Measurements from ENCODE around the gene HMG20B. TPM values are rescaled to one million over a fixed set of nuclear protein-coding genes. Genes with fewer than 3 reads are reported as not detected.

The HMG20B gene
- total RNA-seq, 1 donor from 2014 or later, result 51.0 TPM

DNA sequence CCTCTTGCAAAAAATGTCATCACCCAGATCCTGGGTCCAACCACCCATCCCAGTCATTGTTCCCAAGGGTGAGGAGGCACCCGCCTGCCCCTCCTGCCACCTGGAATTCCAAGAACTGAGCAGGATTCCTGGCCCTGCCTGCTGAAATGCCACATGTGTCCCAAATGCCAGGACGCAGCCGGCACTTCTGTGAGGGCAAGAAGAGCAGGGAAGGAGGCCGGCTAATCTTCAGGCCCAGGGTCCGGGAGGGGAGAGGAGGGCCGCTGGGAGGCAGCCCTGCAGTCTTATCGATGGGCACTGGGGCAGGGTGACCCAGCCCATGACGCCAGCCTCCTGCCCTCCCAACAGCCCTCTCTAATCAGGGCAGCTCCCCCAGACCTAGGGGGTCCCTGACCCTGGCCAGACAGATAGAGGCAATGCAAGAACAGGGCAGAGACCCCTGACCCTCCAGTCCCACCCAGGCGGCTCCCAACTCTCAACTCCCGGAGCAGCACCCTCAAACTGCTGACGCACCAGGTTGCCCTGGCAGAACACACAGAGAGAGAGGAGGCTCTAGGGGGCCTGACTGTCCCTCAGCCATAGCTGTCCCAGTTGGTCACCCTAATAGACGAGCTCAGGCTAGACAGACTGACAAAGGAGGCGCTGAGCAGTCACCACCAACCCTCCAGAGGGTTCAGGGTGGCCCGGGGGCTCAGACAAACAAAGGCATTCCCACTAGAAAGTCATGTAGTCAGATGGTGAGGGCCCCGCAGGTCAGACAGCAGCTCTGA is 16.9 kb upstream of the HMG20B start:
- H3K36me3 Mint-ChIP-seq (ENCODE audit: low read depth), result peaks cover 7% of the 10 kb centered on the region
- no peak for DNase-seq
- H3K4me3 Mint-ChIP-seq, result peak overlapping the region; percentile 89
- ChIA-PET POLR2A (interaction anchor here (0.5 to 3.0 kb wide), 10 partner anchors 9 to 1963 kb away, joined by 3 to 13 read pairs (median 4); partner anchors contain the start of gene MRPL54), CTCF (interaction anchor here (6.0 kb wide), 1 partner anchor 10 kb away, joined by 37 read pairs; no protein-coding TSS in a partner anchor)
- H3K9me3 Mint-ChIP-seq, result no peaks in the 10 kb centered on the region
- H3K27me3 Mint-ChIP-seq, result no peaks in the 10 kb centered on the region
- H3K4me1 Mint-ChIP-seq, result peaks cover 67% of the 10 kb centered on the region
- TF ChIP-seq, protein P1, sequence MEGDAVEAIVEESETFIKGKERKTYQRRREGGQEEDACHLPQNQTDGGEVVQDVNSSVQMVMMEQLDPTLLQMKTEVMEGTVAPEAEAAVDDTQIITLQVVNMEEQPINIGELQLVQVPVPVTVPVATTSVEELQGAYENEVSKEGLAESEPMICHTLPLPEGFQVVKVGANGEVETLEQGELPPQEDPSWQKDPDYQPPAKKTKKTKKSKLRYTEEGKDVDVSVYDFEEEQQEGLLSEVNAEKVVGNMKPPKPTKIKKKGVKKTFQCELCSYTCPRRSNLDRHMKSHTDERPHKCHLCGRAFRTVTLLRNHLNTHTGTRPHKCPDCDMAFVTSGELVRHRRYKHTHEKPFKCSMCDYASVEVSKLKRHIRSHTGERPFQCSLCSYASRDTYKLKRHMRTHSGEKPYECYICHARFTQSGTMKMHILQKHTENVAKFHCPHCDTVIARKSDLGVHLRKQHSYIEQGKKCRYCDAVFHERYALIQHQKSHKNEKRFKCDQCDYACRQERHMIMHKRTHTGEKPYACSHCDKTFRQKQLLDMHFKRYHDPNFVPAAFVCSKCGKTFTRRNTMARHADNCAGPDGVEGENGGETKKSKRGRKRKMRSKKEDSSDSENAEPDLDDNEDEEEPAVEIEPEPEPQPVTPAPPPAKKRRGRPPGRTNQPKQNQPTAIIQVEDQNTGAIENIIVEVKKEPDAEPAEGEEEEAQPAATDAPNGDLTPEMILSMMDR (IDR thresholded peaks at IDR 0.05), result no peak
- H3K27ac Mint-ChIP-seq, result peak overlapping the region; percentile 81
- intact Hi-C loops (cut with micrococcal nuclease), result loop anchor here (2.0 to 10.0 kb wide), 5 partner anchors 49 to 509 kb away; partner anchors contain the start of genes APBA3, CACTIN, FZR1 and MRPL54
- ATAC-seq (ENCODE audit: low read depth), result no peak

DNA sequence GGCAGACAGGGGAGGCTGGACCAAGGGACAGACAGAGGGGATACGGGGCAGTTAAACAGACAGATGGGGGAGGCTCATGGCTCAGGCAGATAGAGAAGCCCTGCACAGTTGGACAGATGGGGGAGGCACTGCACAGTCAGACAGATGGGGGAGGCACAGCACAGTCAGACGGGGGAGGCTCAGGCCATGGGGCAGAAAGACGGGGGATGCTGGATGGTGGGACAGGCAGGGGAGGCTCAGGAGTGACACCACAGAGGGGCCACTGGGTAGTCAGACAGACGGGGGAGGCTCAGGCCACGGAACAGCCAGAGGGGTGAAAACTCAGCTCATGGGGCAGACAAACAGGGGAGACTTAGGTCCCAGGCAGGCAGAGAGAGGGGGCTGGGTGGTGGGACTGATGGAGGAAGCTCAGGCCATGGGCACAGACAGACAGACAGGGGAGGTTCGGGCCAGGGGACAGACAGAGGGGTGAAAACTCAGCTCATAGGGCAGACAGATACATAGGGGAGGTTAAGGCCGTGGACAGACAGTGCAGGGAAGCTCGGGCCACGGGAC is 16.2 kb upstream of the HMG20B start:
- intact Hi-C loops (cut with micrococcal nuclease), result loop anchor here (2.0 to 10.0 kb wide), 5 partner anchors 49 to 508 kb away; partner anchors contain the start of genes APBA3, CACTIN, FZR1 and MRPL54
- H3K27ac Mint-ChIP-seq, result peak overlapping the region; percentile 81
- peaks cover 64% of the 10 kb centered on the region for H3K4me1 Mint-ChIP-seq
- POLR2A ChIA-PET, result interaction anchor here (0.5 to 3.0 kb wide), 12 partner anchors 10 to 1963 kb away, joined by 3 to 13 read pairs (median 4); partner anchors contain the start of gene MRPL54
- DNase-seq, result no peak
- H3K27me3 Mint-ChIP-seq, result no peaks in the 10 kb centered on the region
- TF ChIP-seq, protein P1 (IDR thresholded peaks at IDR 0.05), result no peak
- peaks cover 6% of the 10 kb centered on the region for H3K36me3 Mint-ChIP-seq (ENCODE audit: low read depth)
- CTCF ChIA-PET, result interaction anchor here (1.0 to 6.0 kb wide), 3 partner anchors 11 to 109 kb away, joined by 3 to 37 read pairs (median 3); partner anchors contain the start of gene GIPC3
- H3K9me3 Mint-ChIP-seq, result no peaks in the 10 kb centered on the region
- ATAC-seq (ENCODE audit: low read depth), result no peak
- peak overlapping the region; percentile 89 for H3K4me3 Mint-ChIP-seq

DNA sequence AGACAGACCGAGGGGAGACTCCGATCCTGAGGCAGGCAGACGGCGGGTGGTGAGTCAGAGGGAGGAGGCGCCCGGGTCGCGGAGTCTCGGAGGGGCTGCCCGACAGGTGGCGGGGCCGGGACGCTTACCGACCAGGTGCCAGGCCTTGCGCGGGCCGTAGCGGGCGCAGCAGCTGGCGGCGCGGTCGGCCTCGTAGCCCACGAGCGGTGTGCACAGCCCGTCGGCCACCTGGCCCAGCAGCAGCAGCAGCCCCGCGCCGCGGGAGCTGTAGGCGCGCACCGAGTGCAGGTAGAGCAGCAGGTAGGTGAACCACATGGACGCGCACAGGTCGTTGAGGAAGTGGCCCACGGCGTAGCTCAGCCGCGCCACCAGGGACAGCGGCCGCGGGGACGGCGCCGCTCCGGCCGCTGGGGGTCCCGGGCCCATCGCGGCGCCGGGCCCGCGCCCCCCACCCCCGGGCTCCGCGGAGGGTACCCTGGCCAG is 15.7 kb upstream of the HMG20B start:
- peak overlapping the region; percentile 81 for H3K27ac Mint-ChIP-seq
- ChIA-PET CTCF (interaction anchor here (1.0 to 6.0 kb wide), 3 partner anchors 11 to 109 kb away, joined by 3 to 37 read pairs (median 3); partner anchors contain the start of gene GIPC3), POLR2A (interaction anchor here (0.5 to 3.0 kb wide), 11 partner anchors 11 to 710 kb away, joined by 3 to 13 read pairs (median 3); partner anchors contain the start of gene MRPL54)
- peak overlapping the region; percentile 89 for H3K4me3 Mint-ChIP-seq
- DNase-seq (peak; percentile 57), ATAC-seq (ENCODE audit: low read depth) (peak; percentile 20)
- H3K4me1 Mint-ChIP-seq, result peaks cover 60% of the 10 kb centered on the region
- H3K9me3 Mint-ChIP-seq, result no peaks in the 10 kb centered on the region
- intact Hi-C loops (cut with micrococcal nuclease), result loop anchor here (1.0 to 10.0 kb wide), 6 partner anchors 15 to 508 kb away; partner anchors contain the start of genes APBA3, CACTIN, FZR1 and HMG20B
- H3K27me3 Mint-ChIP-seq, result no peaks in the 10 kb centered on the region
- peaks cover 6% of the 10 kb centered on the region for H3K36me3 Mint-ChIP-seq (ENCODE audit: low read depth)
- TF ChIP-seq, protein P1 (IDR thresholded peaks at IDR 0.05), result no peak

DNA sequence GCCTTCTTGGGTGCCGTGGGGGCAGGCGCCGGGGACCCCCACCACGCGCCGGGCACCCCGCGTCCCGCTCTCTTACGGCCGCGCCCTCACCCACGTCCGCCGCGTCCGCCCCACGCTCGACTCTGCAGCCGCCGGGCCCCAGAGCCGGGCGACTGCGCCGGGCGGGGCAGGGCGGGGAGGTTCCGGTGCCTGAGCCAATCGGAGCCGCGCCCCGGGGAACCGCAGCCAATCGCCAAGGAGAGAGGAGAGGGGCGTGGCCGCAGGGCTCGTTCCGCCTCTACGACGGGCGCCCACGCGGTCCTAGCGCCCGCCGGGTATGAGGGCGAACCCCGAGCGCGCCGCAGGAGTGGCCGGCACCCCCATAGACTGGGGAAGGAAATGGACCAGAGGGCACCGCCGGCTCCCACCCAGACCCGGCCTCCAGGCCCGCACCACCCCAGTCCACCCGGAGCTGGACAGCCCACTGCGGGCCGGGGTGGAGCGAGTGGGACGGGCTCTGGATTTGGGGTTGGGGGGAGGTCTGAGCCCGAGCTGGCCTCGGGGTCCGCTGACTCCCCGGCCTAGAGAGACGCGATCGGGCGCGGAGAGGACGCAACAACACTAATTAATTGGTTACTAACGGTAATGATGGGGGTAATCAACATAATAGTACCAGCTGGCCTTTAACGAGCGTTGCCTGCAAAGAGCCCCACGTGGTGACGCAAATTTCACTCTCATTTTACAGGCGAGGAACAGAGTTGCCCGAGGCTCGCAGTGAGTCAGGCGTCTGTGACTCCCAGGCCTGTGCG is 15.1 kb upstream of the HMG20B start, which contains the start of gene MFSD12:
Gene MFSD12, minus strand, starts transcription at position 126 of the 788 bp plus-strand sequence. CDS start 183 bp downstream, outside the sequence.
- H3K4me3 Mint-ChIP-seq, result peak within 1 kb of the TSS; percentile 89
- H3K9me3 Mint-ChIP-seq, result no peaks in the 10 kb centered on the region
- H3K4me1 Mint-ChIP-seq, result peaks cover 57% of the 10 kb centered on the region
- intact Hi-C loops (cut with micrococcal nuclease), result loop anchor here (1.0 to 10.0 kb wide), 7 partner anchors 13 to 507 kb away; partner anchors contain the start of genes APBA3, CACTIN, FZR1 and HMG20B
- ChIA-PET POLR2A (interaction anchor here (0.6 to 3.0 kb wide), 9 partner anchors 11 to 710 kb away, joined by 3 to 13 read pairs (median 3); partner anchors contain the start of gene MRPL54), CTCF (interaction anchor here (1.0 to 6.0 kb wide), 3 partner anchors 12 to 108 kb away, joined by 3 to 37 read pairs (median 3); partner anchors contain the start of gene GIPC3)
- H3K27ac Mint-ChIP-seq, result peak within 1 kb of the TSS; percentile 86
- H3K36me3 Mint-ChIP-seq (ENCODE audit: low read depth), result peaks cover 6% of the 10 kb centered on the region
- peak; percentile 94 for DNase-seq
- no peaks in the 10 kb centered on the region for H3K27me3 Mint-ChIP-seq
- TF ChIP-seq, protein P1 (IDR thresholded peaks at IDR 0.05), result no peak
- ATAC-seq (ENCODE audit: low read depth), result peak; percentile 86

Data from activated B cell treated with CpG ODN at 0.5 μM for 24 hours (primary cell).